ENCODE measurements around the gene DNAH17. TPM values are rescaled to one million over a fixed set of nuclear protein-coding genes. Genes with fewer than 3 reads are reported as not detected.

The DNAH17 gene, protein sequence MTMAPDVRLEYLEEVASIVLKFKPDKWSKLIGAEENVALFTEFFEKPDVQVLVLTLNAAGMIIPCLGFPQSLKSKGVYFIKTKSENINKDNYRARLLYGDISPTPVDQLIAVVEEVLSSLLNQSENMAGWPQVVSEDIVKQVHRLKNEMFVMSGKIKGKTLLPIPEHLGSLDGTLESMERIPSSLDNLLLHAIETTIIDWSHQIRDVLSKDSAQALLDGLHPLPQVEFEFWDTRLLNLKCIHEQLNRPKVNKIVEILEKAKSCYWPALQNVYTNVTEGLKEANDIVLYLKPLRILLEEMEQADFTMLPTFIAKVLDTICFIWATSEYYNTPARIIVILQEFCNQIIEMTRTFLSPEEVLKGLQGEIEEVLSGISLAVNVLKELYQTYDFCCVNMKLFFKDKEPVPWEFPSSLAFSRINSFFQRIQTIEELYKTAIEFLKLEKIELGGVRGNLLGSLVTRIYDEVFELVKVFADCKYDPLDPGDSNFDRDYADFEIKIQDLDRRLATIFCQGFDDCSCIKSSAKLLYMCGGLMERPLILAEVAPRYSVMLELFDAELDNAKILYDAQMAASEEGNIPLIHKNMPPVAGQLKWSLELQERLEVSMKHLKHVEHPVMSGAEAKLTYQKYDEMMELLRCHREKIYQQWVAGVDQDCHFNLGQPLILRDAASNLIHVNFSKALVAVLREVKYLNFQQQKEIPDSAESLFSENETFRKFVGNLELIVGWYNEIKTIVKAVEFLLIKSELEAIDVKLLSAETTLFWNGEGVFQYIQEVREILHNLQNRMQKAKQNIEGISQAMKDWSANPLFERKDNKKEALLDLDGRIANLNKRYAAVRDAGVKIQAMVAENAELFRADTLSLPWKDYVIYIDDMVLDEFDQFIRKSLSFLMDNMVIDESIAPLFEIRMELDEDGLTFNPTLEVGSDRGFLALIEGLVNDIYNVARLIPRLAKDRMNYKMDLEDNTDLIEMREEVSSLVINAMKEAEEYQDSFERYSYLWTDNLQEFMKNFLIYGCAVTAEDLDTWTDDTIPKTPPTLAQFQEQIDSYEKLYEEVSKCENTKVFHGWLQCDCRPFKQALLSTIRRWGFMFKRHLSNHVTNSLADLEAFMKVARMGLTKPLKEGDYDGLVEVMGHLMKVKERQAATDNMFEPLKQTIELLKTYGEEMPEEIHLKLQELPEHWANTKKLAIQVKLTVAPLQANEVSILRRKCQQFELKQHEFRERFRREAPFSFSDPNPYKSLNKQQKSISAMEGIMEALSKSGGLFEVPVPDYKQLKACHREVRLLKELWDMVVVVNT (N-terminal part only)
- under 0.01 and 0.40 TPM in 2 replicates for total RNA-seq

DNA sequence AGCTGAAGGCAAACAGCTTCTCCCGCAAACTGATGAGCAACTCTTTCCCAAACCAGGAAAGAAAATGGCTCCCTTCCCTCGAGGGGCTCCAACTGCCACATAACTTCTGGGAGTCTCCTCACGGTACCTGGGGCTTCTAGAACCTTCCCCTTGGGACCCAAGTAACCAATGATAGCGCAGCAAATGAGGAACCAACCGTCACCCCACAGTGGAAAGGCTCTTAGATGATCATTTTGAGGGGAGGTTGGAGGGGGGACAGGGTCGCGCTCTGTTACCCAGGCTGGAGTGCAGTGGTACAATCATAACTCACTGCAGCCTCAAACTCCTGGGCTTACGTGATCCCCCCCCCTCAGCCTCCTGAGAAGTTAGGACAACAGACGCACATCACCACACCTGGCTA, at the start of gene DNAH17:
Gene DNAH17 (minus strand): TSS at position 101 of the 400 bp plus-strand sequence. CDS start 2,339 bp downstream, outside the sequence.
- DNase-seq (ENCODE audit: low read depth in 2 of 2): no peak

DNA sequence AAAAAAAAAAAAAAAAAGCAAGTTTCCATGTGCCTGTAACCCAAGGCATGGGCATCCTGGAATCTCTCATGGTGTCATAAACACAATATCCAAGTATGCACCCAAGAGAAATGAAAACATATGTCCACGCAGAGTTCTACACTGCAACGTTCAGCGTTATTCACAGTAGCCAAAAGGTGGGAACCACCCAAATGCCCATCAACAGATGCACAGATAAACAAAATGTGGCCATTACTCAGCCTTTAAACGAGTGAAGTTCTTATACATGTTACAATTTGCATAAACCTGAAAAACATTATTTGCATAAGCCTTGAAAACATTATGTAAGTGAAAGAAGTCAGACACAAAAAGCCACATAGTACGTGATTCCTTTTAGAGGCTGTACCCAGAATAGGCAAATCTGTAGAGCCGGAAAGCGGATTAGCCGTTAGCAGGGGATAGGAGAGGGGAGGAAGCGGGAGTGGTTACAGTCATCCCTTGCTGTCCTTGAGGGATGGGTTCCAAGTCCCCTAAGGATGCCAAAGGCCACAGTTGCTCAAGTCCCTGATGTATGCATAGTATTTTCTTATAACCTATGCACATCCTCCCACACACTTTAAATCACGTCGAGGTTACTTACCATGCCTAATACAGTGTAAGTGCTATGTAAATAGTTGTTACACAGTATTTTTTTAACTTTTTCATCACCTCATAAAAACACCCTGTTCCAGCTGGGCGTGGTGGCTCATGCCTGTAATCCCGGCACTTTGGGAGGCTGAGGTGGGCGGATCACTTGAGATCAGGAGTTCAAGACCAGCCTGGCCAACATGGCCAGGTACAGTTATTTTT, 47.3 kb upstream of the DNAH17 start:
- no peak for DNase-seq (ENCODE audit: low read depth in 2 of 2)

DNA sequence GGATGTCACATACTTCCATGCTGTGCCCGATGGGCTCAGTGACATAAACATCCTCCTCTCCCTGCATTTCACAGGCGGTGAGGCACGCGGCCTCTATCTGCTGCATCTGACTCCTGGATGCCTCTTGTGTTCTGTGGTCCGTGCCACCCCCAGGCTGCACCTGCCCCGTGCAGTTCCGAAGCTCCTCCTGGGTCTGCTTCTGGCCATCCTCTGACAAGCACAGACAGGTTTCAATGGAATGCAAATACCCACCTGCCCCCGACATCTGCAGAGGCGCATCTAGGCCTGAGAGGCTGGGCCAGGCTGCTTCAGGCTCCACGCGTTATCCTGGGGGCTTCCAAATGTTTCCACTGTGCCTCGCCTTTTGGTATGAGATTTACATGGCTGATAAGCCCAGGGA, 46.3 kb upstream of the DNAH17 start:
- DNase-seq (ENCODE audit: low read depth in 2 of 2): no peak

DNA sequence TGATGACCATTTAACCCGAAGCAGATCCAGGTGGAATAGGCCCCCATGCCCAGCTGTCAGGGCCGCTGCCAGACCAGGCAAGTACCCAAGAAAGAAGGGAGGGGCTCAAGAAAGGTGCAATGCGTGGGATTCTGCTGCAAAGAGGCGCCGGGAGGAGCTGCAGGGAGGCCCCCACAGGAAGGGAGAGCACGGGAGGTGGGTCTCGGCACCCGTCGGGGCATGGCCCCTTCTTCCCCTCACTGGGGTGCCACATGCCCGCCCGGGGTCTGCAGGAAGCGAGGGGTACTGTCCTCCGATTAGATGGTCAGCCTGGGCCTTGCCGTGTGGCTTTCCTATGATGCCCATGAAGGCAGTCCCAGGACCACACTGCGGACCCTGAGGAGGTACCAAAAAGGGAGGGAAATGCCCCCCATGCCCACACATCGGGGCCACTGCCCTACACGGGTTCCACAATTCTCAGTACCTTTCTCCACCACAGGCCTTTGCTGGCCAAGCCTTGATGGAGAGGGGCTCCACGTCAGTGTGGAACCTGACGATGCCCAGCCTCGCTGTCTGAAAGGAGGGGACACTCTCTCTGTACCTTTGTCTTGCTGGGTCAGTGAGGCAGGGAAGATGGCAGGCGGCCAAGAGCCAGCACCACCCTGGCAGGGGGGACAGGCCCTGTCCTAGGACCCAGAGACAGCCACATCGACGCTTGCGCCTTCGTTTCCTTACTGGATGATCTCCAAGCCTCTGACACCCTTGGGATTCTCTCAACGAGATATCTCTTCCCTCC, 45.5 kb upstream of the DNAH17 start:
- no peak for DNase-seq (ENCODE audit: low read depth in 2 of 2)

DNA sequence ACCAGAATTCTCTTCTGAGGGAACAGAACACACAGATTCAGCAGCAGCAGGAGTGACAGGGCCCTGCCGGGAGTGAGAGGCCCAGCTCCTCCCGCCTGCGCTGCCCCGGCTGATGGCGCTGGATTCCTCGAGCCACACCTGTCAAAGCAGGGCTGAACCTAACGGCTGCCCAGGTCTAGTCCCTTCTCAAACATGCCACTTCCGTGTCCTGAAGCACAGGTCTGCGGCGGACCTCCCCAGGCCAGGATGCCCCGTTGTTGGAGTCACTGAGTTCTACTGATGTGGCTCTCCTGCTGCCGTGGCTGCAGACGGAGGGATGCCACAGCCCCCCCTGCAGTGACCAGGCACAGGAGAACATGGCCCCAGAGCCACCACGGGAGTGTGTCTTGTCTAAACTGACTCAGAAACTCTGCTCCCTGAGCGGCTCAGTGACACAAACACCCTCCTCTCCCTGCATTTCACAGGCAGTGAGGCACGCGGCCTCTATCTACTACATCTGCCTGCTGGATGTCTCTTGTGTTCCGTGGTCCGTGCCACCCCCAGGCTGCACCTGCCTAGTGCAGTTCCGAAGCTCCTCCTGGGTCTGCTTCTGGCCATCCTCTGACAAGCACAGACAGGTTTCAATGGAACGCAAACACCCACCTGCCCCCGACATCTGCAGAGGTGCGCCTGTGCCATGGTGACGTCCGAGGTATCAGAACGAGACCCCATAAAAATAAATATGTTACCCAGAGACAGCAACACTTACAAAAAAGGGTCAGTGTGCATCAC, 44.7 kb upstream of the DNAH17 start:
- DNase-seq (ENCODE audit: low read depth in 2 of 2): no peak

DNA sequence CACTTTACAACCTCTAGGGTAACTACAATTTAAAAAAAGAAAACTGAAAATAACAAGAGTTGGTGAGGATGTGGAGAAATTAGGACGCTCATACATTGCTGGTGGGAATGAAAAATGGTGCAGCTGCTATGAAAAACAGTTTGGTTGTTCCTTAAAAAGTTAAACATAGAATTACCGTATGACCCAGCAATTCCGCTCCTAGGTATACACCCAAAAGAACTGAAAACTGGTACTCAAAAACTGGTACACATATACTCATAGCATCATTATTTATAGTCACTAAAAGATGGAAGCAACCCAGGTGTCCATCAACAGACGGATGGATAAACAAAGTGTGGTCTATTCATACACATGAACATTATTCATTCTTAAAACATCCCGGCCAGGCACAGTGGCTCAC, 42.9 kb upstream of the DNAH17 start:
- no peak for DNase-seq (ENCODE audit: low read depth in 2 of 2)

DNA sequence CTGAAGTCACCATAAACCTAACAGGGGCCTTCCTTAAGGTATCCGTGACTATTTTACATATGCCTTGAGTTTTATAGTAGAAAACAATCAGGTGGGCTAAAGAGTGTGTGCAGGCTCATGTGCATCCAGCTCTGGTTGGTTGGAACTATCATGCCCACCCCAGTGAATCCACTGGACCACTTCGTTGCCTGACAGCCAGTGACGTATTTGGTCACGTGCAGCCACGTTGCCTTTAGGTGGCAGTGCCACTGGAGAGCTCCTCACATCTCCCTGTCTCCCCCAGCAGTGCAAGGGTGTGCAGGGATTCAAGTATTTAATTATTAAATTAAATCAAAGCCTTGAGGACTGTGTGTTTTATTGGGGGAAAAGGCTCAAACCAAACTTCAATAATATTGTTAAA, 42.1 kb upstream of the DNAH17 start:
- no peak for DNase-seq (ENCODE audit: low read depth in 2 of 2)

DNA sequence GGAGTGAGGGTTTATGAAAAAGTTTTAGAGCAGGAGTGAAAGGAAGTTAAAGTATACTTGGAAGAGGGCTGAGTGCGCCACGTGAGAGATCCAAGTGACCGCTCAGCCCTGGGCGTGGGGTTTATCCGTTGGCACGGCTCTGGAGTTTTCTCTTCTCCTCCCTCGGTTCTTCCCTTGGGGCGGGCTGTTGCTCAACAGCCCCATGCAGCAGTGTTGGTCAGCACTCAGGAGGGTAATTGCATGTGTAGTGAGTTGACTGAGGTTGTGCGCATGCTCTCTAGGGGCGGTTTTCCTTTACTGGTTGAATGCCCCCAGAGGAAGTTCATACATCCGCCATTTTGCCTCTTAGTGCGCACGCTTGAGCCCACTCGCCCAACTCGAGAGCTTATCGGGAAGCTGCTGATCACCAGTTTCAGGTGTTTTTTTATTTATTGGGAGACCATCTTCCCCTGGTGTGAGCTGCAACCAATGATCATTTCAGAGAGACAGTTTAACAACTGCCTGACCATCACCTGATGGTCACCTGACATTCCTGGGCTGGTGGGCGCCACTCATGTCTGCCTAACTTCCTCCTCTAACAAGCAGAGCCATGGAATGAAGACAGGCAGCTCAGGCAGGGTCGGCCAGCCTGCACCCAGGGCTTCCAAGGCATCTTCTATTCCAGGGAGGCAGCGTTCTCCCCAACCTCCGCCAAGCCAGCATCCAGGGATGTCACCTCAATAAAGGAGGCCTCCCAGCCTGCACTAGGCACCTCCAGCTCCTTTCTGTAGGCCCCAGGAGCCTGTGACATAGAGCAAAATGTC, 41.3 kb upstream of the DNAH17 start:
- DNase-seq (ENCODE audit: low read depth in 2 of 2): no peak

DNA sequence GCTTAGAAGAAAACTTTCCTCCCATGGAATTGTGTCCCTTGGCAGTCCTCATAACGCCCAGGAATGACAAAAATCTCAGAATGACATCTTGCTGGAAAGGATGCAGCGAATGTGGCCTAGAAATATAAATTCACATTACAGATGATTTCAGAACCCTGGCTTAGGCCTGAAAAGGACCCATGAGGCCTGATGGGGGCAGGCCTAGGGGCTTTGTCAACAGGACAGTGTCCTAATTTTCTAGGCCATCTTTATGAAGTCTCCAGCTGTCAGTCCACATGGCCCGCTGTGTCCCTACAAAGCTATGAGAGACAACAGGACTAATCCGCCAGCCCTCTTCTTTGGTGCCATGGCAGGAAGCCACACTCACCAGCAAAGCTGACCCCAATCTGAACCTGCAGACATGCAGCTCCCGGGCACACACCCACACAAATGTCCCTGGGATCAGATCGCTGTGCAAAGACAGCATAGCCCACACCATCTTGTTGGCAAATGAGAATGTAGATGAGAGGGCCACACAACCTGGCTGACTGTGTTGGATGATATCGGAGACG, 40.4 kb upstream of the DNAH17 start:
- no peak for DNase-seq (ENCODE audit: low read depth in 2 of 2)

DNA sequence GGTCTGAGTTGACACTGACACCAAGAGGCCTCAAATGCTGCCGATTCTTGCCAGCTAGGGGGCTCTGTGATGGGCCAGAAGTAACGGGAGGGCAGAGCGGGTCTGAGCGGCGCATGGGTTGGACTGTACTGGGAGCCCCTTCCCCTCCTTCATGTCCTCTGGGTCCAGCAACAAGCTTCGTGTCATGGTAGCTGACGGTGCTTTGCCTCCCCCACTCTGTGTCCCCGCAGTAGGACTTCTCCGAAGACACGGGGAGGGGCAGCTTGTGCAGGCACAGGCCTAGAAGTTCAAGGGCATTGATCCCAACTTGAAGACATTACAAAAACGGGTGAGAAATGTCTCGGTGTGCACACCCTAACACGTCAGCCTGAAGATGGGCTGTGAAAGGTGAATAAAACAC, 39.8 kb upstream of the DNAH17 start:
- no peak for DNase-seq (ENCODE audit: low read depth in 2 of 2)

DNA sequence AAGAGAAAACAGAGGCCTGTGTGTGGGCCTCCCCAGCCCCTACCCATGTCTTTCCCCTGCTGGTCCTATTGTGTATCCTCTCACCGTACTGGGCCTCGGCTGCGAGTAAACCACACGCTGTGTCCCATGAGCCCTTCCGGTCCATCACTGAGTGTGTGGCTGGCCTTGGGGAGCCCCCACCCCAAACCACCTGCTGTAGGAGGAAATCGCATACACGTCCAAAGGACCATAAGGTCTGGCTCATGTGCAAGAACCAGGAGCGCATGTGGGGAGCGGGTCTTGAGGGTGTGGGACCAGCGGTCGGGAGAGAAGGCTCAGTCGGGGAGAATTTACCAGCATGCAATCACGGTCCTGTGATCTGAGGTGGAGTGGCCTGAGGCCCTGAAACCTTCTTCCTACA, 38.4 kb upstream of the DNAH17 start:
- no peak for DNase-seq (ENCODE audit: low read depth in 2 of 2)

DNA sequence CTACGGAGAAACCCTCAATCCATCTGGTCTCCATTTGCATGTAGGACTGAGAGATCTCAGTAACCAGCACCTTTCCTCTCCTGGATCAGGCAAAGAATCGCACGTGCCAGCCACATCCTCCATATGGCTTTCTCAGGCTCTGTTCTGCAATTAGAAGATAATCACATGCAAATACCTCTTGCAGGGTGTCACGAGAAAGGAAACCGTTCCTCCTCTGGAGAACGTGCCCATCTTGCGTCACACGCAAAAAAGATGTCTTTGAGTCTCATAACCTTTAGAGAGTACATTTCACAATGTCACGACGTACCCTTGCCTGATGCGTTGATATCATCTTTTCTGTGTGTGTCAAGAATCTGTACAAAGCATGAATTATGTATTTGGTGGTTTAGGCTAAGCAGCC, 36.2 kb upstream of the DNAH17 start:
- DNase-seq (ENCODE audit: low read depth in 2 of 2): no peak

DNA sequence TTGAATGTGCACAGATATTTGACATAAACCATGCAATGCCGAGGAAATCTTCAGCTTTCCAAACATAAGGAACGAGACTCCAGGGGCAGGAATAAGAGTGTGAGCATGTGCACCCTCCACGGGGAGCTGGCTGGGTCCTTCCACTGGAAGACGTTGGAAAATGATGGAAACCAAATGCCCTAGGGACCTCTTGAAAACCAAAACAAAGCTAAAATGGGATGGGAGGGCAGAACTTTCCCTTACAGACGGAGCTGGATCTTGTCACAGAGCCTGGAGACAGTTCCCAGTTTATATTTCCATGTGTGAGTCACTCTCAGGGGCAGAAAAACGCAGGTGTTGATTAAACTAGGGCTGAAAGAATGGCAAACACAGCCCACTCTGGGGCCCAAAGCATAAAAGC, 34.4 kb upstream of the DNAH17 start:
- DNase-seq (ENCODE audit: low read depth in 2 of 2): no peak

DNA sequence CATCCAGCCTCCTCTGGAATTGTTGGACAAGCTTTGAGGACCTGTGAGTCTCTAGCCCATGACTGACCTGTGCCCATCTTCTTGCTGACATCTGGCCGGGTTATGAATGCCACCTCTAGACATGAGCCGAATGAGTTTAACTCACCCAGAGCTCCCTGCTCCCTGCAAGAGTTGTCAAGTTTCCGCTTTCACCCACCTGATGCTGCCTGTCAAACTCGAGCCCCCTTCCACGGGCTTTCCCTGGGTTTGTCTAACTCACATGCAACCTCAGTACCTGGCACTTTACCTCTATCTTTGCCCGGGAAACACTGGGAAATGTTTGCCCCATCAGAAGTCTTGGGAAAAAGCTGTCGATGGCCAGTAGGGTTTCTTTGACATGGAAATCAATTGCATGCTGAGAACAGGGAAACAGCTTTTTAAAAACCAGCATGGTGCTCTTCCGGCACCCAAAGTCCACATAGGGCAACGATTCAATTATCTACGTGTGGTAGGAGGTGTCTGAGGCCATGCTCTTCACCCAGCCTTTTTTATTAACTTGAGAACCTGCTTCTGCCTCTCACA, 33.8 kb upstream of the DNAH17 start:
- no peak for DNase-seq (ENCODE audit: low read depth in 2 of 2)

DNA sequence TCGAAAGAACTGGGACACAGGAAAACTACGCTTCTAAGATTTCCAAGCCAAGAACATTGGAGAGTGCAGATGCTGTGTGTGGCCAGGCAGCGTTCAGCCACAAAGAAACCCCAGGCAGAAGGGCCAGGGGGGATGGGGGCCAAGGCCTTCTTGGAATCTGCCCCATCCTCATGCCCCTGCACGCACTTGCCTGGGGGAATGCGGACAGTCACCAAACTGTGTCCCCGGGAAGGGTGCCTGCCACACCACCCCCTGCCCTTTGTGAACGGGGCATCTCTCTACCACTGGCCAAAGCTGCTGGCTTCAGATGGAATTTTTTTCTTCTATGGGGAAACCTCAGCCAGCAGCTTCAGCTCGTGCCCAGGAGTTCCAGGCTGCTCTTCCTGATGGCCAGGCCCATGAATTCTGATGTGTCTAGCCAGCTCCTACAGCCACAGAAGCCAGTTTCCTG, 32.0 kb upstream of the DNAH17 start:
- DNase-seq (ENCODE audit: low read depth in 2 of 2): no peak

DNA sequence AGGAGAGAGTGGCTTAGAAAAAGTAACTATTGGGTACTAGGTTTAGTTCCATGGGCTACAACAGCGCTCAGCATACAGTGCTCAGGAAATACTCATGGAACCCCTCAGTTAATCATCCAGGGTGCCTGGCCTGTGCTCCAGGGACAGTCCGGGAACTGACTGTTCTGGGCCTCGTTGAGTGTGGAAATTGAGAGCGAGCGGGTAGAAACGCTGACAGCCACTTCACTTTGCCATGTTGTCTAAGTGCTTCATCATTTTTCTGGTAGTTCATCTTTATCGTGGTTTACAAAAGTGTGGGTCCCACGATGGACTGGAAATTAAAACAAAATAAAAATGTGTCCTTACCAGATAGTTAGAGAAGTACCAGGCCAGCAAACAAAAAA, 31.6 kb upstream of the DNAH17 start:
- no peak for DNase-seq (ENCODE audit: low read depth in 2 of 2)

DNA sequence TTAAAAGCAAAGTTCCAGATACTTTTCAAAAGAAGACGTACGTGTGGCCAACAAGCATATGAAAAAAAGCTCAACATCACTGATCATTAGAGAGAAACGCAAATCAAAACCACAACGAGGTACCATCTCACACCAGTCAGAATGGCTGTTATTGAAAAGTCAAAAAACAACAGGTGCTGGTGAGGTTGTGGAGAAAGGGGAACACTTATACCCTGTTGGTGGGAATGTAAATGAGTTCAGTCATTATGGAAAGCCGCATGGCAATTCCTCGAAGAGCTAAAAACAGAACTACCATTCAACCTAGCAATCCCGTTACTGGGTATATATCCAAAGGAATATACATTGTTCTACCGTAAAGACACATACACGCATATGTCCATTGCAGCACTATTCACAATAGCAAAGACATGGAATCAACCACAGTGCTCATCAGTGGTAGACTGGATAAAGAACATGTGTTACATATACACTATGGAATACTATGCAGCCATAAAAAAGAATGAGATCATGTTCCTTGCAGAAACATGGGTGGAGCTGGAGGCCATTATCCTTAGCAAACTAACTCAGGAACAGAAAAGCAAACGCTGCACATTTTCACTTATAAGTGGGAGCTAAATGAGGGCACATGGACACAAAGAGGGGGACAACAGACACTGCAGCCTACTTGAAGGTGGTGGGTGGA, 31.1 kb upstream of the DNAH17 start:
- no peak for DNase-seq (ENCODE audit: low read depth in 2 of 2)

Data from lung microvascular endothelial cell (primary cell).